Heart left ventricle (tissue), 16 donors: Measurements from ENCODE around the gene RANGRF. TPM values are rescaled to one million over a fixed set of nuclear protein-coding genes. Genes with fewer than 3 reads are reported as not detected.

Experiments
- ATAC-seq, 4 donors: fragments of 200-7000 bp; cut with Tn5 transposase; one replicate each; pipeline ENCODE4 v1.9.1; 2020 to 2022; ENCODE audit warnings: moderate library complexity in 4 of 4, mild to moderate bottlenecking in 3 of 4, moderate number of reproducible peaks in 1 of 4
- DNase-seq, 5 donors: peaks; one replicate each; pipeline ENCODE4 v3.0.0-alpha.2; 2020
- H3K27ac ChIP-seq, 12 donors: fragments of 200-600 bp; sonication (generic) in 4 of 12; one replicate each; pipeline versions ENCODE4 v1.5.0 to v1.8.0; 2016 to 2022; ENCODE audit warnings: mild to moderate bottlenecking in 2 of 12
- H3K27me3 ChIP-seq, 9 donors: fragments of 200-600 bp; sonication (generic) in 2 of 9; one replicate each; pipeline versions ENCODE4 v1.5.1 to v1.8.0; 2016 to 2022; ENCODE audit warnings: mild to moderate bottlenecking in 3 of 9
- H3K36me3 ChIP-seq, 9 donors: fragments of 200-600 bp; sonication (generic) in 2 of 9; one replicate each; pipeline versions ENCODE4 v1.5.0 to v1.8.0; 2018 to 2022; ENCODE audit warnings: mild to moderate bottlenecking in 2 of 9
- H3K4me1 ChIP-seq, 12 donors: fragments of 200-600 bp; sonication (generic) in 4 of 12; one replicate each; pipeline versions ENCODE4 v1.5.0 to v1.8.0; 2016 to 2022; ENCODE audit warnings: mild to moderate bottlenecking in 3 of 12
- H3K4me3 ChIP-seq, 12 donors: fragments of 200-600 bp; sonication (generic) in 4 of 12; one replicate each; pipeline versions ENCODE4 v1.5.0 to v1.8.0; 2017 to 2022; ENCODE audit warnings: mild to moderate bottlenecking in 9 of 12, moderate library complexity in 4 of 12
- H3K9me3 ChIP-seq, 12 donors: fragments of 200-600 bp; sonication (generic) in 4 of 12; one replicate each; pipeline versions ENCODE4 v1.5.0 to v1.8.0; 2016 to 2022; ENCODE audit warnings: mild to moderate bottlenecking in 1 of 12
- CTCF ChIP-seq, 12 donors: fragments of 200-600 bp; sonication (generic) in 4 of 12; IDR thresholded peaks; one replicate each; pipeline versions ENCODE4 v1.5.0 to v1.8.0; 2018 to 2022; ENCODE audit warnings: antibody characterized with exemption in 12 of 12, mild to moderate bottlenecking in 5 of 12
- POLR2A ChIP-seq, 2 donors: fragments of 450-650 bp; IDR thresholded peaks; one replicate each; pipeline ENCODE4 v1.6.1; 2017; ENCODE audit warnings: antibody characterized with exemption in 2 of 2, mild to moderate bottlenecking in 2 of 2, moderate library complexity in 2 of 2
- WGBS, 4 donors: extraction: QIAGEN DNeasy Blood & Tissue Kit in 2 of 4; methylation state at CpG; one replicate each; pipeline versions ENCODE4 v1.1.5 to v1.1.7; 2013 to 2018; 5-methylcytosine and 5-hydroxymethylcytosine counted together
- intact Hi-C, 10 donors: fragments of 100-400 bp; cut with DNase I; formaldehyde crosslinking; loops; one replicate each; pipeline versions ENCODE4 v1.11.1 to v1.14.2; 2022
- polyA plus RNA-seq, 2 donors: library from polyadenylated mRNA; stranded (reverse); fragments of 200-250 nt; gene quantifications; one replicate each; pipeline ENCODE4 v1.2.3, GENCODE V29; 2013
- total RNA-seq, 9 donors: library from RNA; depleted of rRNA in 2 of 9; stranded (reverse); fragments of >200 nt in 2 of 9; fragmentation: NEBNext Ultra II Directional in 3 of 9; extraction: Animal tissue kit (Norgen Biotek cat#: 25700) in 3 of 9; gene quantifications; one replicate each; pipeline versions ENCODE4 v1.1.0 to v1.2.4, GENCODE V29; 2016 to 2023
- donor health status: ischemic (EF 13 %, LVEDD 7.1; RV severe dilation, severe dysfunction).
- donor health status: healthy with polysubstance abuse.
- donor health status: DM: no; HTN: yes; CAD: no.
- donor health status: DM: no; HTN: no; CAD: no.
- donor health status: ischemic (EF 25% LVEDD 6.9; RV normal size, moderate dysfunction).
- donor health status: ischemic (EF 25% LVEDD 5.7; RV mildly dilated, moderate dysfunction).
- donor health status: healthy.
- donor health status: DM: yes; HTN: yes; CAD: no.
- donor health status: ischemic (EF 35%, LVEDD 5.7; RV mildly dilated, moderate dysfunction).
- donor health status: nonischemic (EF 11% LVEDD 7.7; RV severe dilation, severe dysfunction).
- donor health status: DM: yes; HTN: yes; CAD: no.
- donor health status: PGD.
- donor health status: ischemic (EF 29% LVEDD 5.4; RV normal size, mild dysfunction).
- donor health status: nonischemic (EF 23%, LVEDD 6.1; RV moderate dilation, normal function).

Gene RANGRF
- total and polyA plus RNA-seq, 11 donors: 22.3 to 54.2 (median 27.2) TPM

GRCh38 chr17:8283356-8283755, 5.1 kb upstream of the RANGRF start:
- no peak overlapping the region for H3K4me3 ChIP-seq
- H3K27me3 ChIP-seq: no peaks in the 10 kb centered on the region
- peaks cover 0 to 7% (median 5%) of the 10 kb centered on the region in 12 donors for H3K4me1 ChIP-seq
- ATAC-seq (no peak), DNase-seq (no peak)
- H3K9me3 ChIP-seq: no peaks in the 10 kb centered on the region
- TF ChIP-seq POLR2A (IDR thresholded peaks at IDR 0.05) (no peak), CTCF (IDR thresholded peaks at IDR 0.05) (no peak)
- no peaks in the 10 kb centered on the region for H3K36me3 ChIP-seq
- 53 to 64% (median 58%) methylated on average over 4 of the region's 4 CpGs for WGBS, 4 donors
- intact Hi-C loops: no loop called here
- H3K27ac ChIP-seq: no peak overlapping the region

- Histone ChIP-seq H3K36me3 (no peaks in the 10 kb centered on the region), H3K27ac (no peak overlapping the region), H3K4me3 (no peak overlapping the region), H3K4me1 (peaks cover 0 to 9% (median 7%) of the 10 kb centered on the region in 12 donors), H3K27me3 (no peaks in the 10 kb centered on the region), H3K9me3 (no peaks in the 10 kb centered on the region)
- no peak for DNase-seq
- intact Hi-C loops: no loop called here
- TF ChIP-seq POLR2A (IDR thresholded peaks at IDR 0.05): no peak
- TF ChIP-seq CTCF (IDR thresholded peaks at IDR 0.05): no peak
- WGBS, 4 donors: 93 to 98% (median 95%) methylated on average over 4 of the region's 4 CpGs
- no peak for ATAC-seq
These were observed 4.3 kb upstream of the RANGRF start for GRCh38 chr17:8284126-8284525.

GRCh38 chr17:8285270-8286181, 2.9 kb upstream of the RANGRF start:
- no peak for ATAC-seq
- H3K4me1 ChIP-seq: peaks cover 0 to 17% (median 14%) of the 10 kb centered on the region in 12 donors
- H3K27ac ChIP-seq: no peak overlapping the region
- WGBS, 4 donors: 67 to 77% (median 73%) methylated on average over 10 of the region's 10 CpGs
- TF ChIP-seq POLR2A (IDR thresholded peaks at IDR 0.05) (no peak), CTCF (IDR thresholded peaks at IDR 0.05) (no peak)
- intact Hi-C loops: loop anchor here in 4 of 10 donors (5.0 kb wide), 2 partner anchors 33 to 38 kb away; partner anchors contain the start of genes CTC1 (in 1 of the 4) and PFAS (in 1 of the 4)
- H3K4me3 ChIP-seq: no peak overlapping the region
- DNase-seq: peak in 1 of 5 donors; percentile 16
- no peaks in the 10 kb centered on the region for H3K9me3 ChIP-seq
- no peaks in the 10 kb centered on the region for H3K27me3 ChIP-seq
- H3K36me3 ChIP-seq: no peaks in the 10 kb centered on the region

GRCh38 chr17:8287651-8288335, 677 bp upstream of the RANGRF start:
- TF ChIP-seq CTCF (IDR thresholded peaks at IDR 0.05): no peak
- TF ChIP-seq POLR2A (IDR thresholded peaks at IDR 0.05): no peak
- intact Hi-C loops: loop anchor here in 5 of 10 donors (2.0 to 5.0 kb wide), 3 partner anchors 35 to 40 kb away; partner anchors contain the start of genes CTC1 (in 2 of the 5) and PFAS (in 2 of the 5)
- DNase-seq (peak in 1 of 5 donors; percentile 55), ATAC-seq (no peak)
- Histone ChIP-seq H3K4me3 (peak overlapping the region; percentile 54 to 98 (median 74)), H3K27ac (peak overlapping the region in 11 of 12 donors; percentile 91 to 99 (median 95)), H3K36me3 (no peaks in the 10 kb centered on the region), H3K9me3 (no peaks in the 10 kb centered on the region), H3K27me3 (no peaks in the 10 kb centered on the region), H3K4me1 (peaks cover 0 to 24% (median 14%) of the 10 kb centered on the region in 12 donors)
- 33 to 39% (median 38%) methylated on average over 18 to 19 of the region's 19 CpGs for WGBS, 4 donors
